Measurements from ENCODE around the gene ADD1. TPM values are rescaled to one million over a fixed set of nuclear protein-coding genes. Genes with fewer than 3 reads are reported as not detected.
"Not testable (repeated sequence)": the region's sequence is repeated elsewhere in the genome, so short reads cannot be mapped to it uniquely, and the experiment has no call there.

Gene ADD1
- total RNA-seq, 4 donors from 2014 or later: 270 to 449 (median 327) TPM

DNA sequence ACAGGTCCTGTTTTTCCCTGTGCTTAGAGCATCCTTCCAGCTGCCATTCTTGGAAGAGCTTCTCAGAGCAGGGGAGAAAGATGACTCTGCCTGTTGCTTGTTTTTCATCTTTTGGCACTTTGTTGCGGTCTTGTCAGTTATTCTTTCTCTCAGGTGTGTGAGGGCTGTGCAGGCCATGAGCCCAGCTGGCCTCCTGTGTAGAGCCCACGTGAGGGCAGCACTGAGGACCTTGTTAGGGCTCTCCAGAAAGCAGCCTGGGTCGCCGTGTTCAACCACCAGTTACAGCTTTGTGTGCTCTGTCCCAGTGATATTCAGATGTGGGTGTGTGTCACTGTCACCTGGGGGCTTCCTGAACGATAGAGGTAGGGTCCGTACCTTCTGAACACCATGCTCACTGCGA, 66.8 kb downstream of the ADD1 start:
- H3K4me1 ChIP-seq: peaks cover 0 to 22% (median 0%) of the 10 kb centered on the region in 4 donors
- no peak overlapping the region for H3K4me3 ChIP-seq
- peaks cover 0 to 100% (median 19%) of the 10 kb centered on the region in 3 donors for H3K36me3 ChIP-seq
- 72 to 90% methylated on average over 6 to 7 of the region's 7 CpGs for WGBS, 2 donors
- H3K27ac ChIP-seq: no peak overlapping the region
- no peak for DNase-seq (ENCODE audit: low spot score in 2 of 2)
- H3K27me3 ChIP-seq: no peaks in the 10 kb centered on the region
- H3K9me3 ChIP-seq: no peaks in the 10 kb centered on the region
- TF ChIP-seq, protein P1, sequence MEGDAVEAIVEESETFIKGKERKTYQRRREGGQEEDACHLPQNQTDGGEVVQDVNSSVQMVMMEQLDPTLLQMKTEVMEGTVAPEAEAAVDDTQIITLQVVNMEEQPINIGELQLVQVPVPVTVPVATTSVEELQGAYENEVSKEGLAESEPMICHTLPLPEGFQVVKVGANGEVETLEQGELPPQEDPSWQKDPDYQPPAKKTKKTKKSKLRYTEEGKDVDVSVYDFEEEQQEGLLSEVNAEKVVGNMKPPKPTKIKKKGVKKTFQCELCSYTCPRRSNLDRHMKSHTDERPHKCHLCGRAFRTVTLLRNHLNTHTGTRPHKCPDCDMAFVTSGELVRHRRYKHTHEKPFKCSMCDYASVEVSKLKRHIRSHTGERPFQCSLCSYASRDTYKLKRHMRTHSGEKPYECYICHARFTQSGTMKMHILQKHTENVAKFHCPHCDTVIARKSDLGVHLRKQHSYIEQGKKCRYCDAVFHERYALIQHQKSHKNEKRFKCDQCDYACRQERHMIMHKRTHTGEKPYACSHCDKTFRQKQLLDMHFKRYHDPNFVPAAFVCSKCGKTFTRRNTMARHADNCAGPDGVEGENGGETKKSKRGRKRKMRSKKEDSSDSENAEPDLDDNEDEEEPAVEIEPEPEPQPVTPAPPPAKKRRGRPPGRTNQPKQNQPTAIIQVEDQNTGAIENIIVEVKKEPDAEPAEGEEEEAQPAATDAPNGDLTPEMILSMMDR (IDR thresholded peaks at IDR 0.05): no peak
- TF ChIP-seq EP300 (IDR thresholded peaks at IDR 0.05): no peak
- no peak for TF ChIP-seq POLR2A (IDR thresholded peaks at IDR 0.05)

DNA sequence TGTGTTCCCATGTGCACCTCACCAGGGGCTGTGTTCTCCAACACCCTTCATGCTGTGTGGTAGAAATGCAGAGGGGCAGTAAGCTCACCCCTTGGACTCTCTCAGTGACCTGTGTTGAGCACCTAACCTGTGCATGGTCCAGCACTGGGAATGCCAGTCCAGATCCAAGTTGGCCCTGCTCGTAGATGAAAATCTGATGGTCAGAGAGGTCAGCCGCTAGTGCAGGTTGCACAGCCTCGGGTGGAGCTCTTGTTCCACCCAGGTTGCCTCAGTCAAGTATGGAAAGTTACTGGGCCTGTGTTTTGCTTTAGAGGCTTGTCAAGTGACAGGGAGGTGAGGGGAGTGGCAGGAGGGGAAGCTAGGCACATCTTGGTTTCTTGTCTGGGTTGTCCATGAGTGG, 68.2 kb downstream of the ADD1 start:
- no peak for TF ChIP-seq POLR2A (IDR thresholded peaks at IDR 0.05)
- no peak for TF ChIP-seq EP300 (IDR thresholded peaks at IDR 0.05)
- TF ChIP-seq, protein P1 (IDR thresholded peaks at IDR 0.05): no peak
- 81 to 87% methylated on average over 3 of the region's 3 CpGs for WGBS, 2 donors
- Histone ChIP-seq H3K36me3 (peaks cover 0 to 100% (median 15%) of the 10 kb centered on the region in 3 donors), H3K27ac (no peak overlapping the region), H3K27me3 (no peaks in the 10 kb centered on the region), H3K4me1 (peaks cover 0 to 22% (median 0%) of the 10 kb centered on the region in 4 donors), H3K4me3 (no peak overlapping the region), H3K9me3 (no peaks in the 10 kb centered on the region)
- DNase-seq (ENCODE audit: low spot score in 2 of 2): no peak

DNA sequence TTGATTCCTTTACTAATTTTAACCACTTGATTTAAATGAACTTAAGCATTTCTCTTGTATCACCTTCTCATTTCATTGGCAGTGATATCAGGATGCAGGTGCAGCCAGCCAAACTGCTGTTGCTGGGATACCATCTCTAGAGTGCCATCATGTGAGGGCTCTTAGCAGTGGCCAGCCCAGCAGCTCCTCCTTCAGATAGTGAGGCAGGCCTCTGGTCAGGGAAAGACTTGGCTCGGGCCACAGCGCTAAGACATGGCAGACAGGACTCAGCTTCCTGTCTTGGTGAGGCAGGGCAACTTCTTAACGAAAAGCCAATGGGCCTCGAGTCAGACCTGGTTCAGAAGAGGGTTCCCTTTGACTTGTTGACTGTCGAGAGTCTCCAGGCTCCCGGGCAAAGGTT, 69.5 kb downstream of the ADD1 start:
- Histone ChIP-seq H3K27ac (no peak overlapping the region), H3K9me3 (peaks cover 0 to 6% (median 0%) of the 10 kb centered on the region in 4 donors), H3K4me3 (no peak overlapping the region), H3K36me3 (peaks cover 0 to 100% (median 2%) of the 10 kb centered on the region in 3 donors), H3K27me3 (no peaks in the 10 kb centered on the region), H3K4me1 (peaks cover 0 to 22% (median 0%) of the 10 kb centered on the region in 4 donors)
- 95 to 100% methylated on average over 6 of the region's 6 CpGs for WGBS, 2 donors
- no peak for TF ChIP-seq EP300 (IDR thresholded peaks at IDR 0.05)
- no peak for TF ChIP-seq POLR2A (IDR thresholded peaks at IDR 0.05)
- TF ChIP-seq, protein P1 (IDR thresholded peaks at IDR 0.05): no peak
- no peak for DNase-seq (ENCODE audit: low spot score in 2 of 2)

DNA sequence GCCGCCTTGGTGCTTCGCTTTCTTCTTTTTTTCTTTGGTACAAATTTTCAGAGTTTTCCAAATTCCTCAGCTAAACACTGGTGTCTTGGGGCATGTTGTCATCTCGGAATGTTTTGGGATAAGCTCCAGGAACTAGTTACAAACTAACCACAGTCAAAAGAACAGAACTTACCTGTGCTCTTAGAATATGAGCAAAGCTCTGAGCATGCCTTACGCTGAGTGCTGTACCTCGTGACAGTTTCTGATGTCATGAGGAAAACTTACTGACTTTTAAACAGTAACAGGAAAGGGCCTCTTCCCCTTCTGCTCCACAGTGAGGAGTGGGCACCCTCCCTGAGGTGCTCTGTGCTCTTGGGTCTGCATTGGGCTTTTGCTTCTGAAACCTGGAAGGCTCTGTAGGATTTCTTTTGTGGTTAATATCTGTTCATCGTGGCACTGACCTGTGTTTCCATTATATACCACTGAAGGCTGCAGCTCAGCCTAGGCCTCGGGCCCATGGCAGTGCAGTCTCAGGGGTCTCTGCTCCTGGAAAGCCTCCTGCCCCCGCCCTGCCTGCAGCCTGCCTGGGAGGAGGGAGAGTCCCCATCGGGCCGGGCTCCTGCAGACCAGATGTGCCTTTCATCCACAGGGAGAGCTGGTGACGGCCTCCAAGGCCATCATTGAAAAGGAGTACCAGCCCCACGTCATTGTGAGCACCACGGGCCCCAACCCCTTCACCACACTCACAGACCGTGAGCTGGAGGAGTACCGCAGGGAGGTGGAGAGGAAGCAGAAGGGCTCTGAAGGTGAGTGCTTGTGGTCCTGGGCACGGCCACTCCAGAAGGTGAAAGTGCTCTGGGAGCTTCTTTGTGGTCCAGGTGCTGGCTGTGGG, 70.8 kb downstream of the ADD1 start:
- peaks cover 0 to 13% (median 0%) of the 10 kb centered on the region in 4 donors for H3K4me1 ChIP-seq
- H3K27me3 ChIP-seq: no peaks in the 10 kb centered on the region
- H3K27ac ChIP-seq: no peak overlapping the region
- peaks cover 0 to 6% (median 0%) of the 10 kb centered on the region in 4 donors for H3K9me3 ChIP-seq
- H3K36me3 ChIP-seq: peaks cover 0 to 97% (median 0%) of the 10 kb centered on the region in 3 donors
- TF ChIP-seq EP300 (IDR thresholded peaks at IDR 0.05) (no peak), POLR2A (IDR thresholded peaks at IDR 0.05) (no peak)
- TF ChIP-seq, protein P1 (IDR thresholded peaks at IDR 0.05): no peak
- WGBS, 2 donors: 80% methylated on average over 16 of the region's 16 CpGs
- no peak overlapping the region for H3K4me3 ChIP-seq
- DNase-seq (ENCODE audit: low spot score in 2 of 2): no peak

DNA sequence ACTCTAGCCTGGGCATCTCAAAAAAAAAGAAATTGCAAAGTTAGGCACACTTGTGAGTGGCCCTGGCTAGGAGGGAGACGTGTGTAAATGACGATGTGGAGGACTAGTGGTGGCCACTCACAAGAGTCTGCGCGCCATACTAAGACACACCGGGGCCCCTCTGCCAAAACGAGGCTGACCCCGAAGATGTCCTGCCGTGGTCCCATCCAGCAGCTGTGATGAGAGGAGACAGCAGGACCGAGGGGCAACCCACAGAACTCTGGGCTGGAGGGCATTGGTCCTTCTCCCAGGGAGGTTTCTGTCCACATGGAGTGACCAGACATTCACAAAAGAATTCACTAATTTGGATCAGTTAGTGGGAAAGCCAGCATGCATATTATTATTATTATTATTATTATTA, 72.1 kb downstream of the ADD1 start:
- Histone ChIP-seq H3K4me1 (no peaks in the 10 kb centered on the region), H3K9me3 (peaks cover 0 to 12% (median 0%) of the 10 kb centered on the region in 4 donors), H3K4me3 (no peak overlapping the region), H3K27me3 (no peaks in the 10 kb centered on the region), H3K27ac (no peak overlapping the region), H3K36me3 (peaks cover 0 to 97% (median 0%) of the 10 kb centered on the region in 3 donors)
- 90 to 91% methylated on average over 9 of the region's 9 CpGs for WGBS, 2 donors
- no peak for TF ChIP-seq POLR2A (IDR thresholded peaks at IDR 0.05)
- no peak for TF ChIP-seq EP300 (IDR thresholded peaks at IDR 0.05)
- TF ChIP-seq, protein P1 (IDR thresholded peaks at IDR 0.05): no peak
- no peak for DNase-seq (ENCODE audit: low spot score in 2 of 2)

DNA sequence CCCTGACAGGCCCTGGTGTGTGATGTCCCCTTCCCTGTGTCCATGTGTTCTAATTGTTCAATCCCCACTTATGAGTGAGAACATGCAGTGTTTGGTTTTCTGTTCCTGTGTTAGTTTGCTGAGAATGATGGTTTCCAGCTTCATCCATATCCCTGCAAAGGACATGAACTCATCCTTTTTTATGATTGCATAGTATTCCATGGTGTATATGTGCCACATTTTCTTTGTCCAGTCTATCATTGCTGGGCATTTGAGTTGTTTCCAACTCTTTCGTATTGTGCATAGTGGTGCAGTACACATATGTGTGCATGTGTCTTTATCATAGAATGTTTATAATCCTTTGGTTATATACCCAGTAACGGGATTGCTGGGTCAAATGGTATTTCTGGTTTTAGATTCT, 73.1 kb downstream of the ADD1 start:
- H3K9me3 ChIP-seq: peaks cover 0 to 12% (median 0%) of the 10 kb centered on the region in 4 donors
- H3K4me3 ChIP-seq; H3K4me1 ChIP-seq; DNase-seq (ENCODE audit: low spot score in 2 of 2); H3K27me3 ChIP-seq; H3K27ac ChIP-seq: not testable (repeated sequence)
- H3K36me3 ChIP-seq: peaks cover 0 to 97% (median 0%) of the 10 kb centered on the region in 3 donors
- 94 to 100% methylated on average over 2 of the region's 2 CpGs for WGBS, 2 donors

DNA sequence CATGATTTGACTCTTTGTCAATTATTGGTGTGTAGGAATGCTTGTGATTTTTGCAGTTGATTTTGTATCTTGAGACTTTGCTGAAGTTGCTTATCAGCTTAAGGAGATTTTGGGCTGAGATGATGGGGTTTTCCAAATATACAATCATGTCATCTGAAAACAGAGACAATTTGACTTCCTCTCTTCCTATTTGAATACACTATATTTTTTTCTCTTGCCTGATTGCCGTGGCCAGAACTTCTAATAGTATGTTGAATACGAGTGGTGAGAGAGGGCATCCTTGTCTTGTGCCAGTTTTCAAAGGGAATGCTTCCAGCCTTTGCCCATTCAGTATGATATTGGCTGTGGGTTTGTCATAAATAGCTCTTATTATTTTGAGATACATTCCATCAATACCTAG, 74.7 kb downstream of the ADD1 start:
- Histone ChIP-seq H3K36me3 (peaks cover 0 to 96% (median 0%) of the 10 kb centered on the region in 3 donors), H3K4me1 (peaks cover 0 to 11% (median 0%) of the 10 kb centered on the region in 4 donors), H3K9me3 (peaks cover 0 to 12% (median 0%) of the 10 kb centered on the region in 4 donors)
- not testable (repeated sequence) for H3K4me3 ChIP-seq; H3K27ac ChIP-seq; DNase-seq (ENCODE audit: low spot score in 2 of 2); H3K27me3 ChIP-seq
- WGBS, 2 donors: 21 to 45% methylated on average over 2 of the region's 2 CpGs

All from tibial nerve (tissue), 4 donors.